ENCODE results near the gene PLA2R1.
"Not testable (repeated sequence)": the region's sequence is repeated elsewhere in the genome, so short reads cannot be mapped to it uniquely, and the experiment has no call there.

Gene PLA2R1

GRCh38 chr2:160063879-160064612, 1.6 kb upstream of the PLA2R1 start:
- no peak for DNase-seq (ENCODE audit: low read depth in 3 of 3)

DNA sequence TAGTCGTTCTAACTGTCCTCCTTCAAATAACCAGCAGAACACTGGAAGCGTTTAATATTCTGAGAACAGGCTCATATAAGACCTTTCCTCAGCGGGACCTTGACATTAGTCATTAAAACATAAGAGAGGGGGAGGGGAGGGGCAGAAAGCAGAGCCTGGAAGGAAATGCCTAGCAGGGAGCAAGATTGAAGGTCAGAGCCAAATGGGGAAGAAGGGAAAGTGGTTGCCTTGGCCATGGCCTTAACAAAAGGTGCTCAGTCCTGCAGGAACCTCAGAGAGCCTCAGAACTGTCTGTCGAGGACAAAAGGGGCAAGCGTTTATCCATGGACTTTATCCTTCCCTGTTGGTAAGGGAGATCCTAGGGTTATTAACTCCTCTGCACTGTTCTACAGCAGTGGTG, 856 bp upstream of the PLA2R1 start:
- no peak for DNase-seq (ENCODE audit: low read depth in 3 of 3)

- no peak for DNase-seq (ENCODE audit: low read depth in 3 of 3)
Observed at GRCh38 chr2:160061944-160062291, 497 bp downstream of the PLA2R1 start.

DNA sequence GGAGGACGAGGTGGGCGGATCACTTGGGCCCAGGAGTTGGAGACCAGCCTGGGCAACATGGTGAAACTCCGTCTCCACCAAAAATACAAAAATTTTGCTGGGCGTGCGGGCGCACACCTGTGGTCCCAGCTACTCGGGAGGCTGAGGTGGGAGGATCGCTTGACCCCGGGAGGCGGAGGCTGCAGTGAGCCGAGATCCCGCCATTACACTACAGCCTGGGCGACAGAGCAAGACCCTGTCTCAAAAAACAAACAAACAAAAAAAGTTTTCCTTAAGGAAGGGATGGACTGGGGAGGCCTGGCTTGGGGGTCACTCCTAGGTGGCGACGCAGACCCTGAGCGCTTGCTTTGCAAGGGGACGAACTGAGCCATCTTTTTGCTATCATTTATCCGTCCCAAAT, 882 bp downstream of the PLA2R1 start:
- DNase-seq (ENCODE audit: low read depth in 3 of 3) = no peak

GRCh38 chr2:160060297-160060696, 2.1 kb downstream of the PLA2R1 start:
- no peak for DNase-seq (ENCODE audit: low read depth in 3 of 3)

- no peak for DNase-seq (ENCODE audit: low read depth in 3 of 3)
Observed at GRCh38 chr2:160057356-160057755, 5.1 kb downstream of the PLA2R1 start.

DNA sequence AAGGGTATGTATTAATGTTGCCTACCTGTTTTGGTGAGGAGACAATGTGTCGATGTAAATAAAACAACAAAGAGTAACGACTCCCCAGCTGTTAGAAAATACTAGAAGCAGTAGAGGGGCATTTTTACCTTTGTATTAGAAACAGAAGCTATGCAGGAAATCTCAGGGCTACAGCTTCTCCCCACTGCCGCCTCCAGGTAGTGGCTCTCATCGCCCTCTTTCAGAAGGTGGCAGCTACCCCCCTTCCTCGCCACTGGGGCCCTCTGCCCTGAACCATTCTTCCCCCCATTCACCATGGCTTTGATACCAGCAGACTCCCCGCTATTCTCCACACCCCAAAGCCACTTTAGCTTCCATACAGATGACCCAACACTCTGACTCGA, 6.7 kb downstream of the PLA2R1 start:
- DNase-seq (ENCODE audit: low read depth in 3 of 3) = no peak

DNA sequence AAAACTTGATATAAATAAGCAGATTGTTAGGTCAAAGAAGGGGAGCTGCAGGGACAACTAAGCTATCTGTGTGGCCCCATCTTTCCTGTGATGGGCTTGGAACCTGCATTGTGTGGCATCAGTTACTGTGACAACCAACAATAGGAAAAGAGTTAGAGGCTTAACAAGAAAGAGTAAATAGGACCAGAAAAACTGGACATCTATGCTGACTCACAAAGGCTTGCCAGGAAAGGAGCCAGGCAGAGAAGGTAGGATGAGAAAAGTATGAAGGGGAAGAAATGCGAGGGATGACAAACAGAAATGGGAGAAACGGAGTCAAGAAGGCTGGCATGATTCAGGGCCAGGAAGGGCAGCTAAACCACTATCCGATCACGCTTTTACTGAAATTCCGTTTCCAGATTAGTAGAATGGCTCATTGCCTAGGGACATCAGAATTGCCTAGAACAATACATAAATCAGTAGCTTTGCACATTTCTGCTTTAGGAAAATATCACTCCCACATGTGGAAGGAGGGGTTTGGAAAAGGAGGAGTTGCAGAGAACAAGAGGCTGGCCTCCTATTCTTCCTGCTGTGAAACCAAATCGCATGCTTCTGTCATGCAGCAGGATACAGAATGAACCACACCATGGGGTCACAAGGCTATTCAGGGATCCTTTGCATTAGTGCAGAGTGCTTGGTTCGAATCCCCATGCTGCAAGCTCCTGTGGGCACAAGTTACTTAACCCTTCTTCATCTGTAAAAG, 7.3 kb downstream of the PLA2R1 start:
- DNase-seq (ENCODE audit: low read depth in 3 of 3) = no peak

DNA sequence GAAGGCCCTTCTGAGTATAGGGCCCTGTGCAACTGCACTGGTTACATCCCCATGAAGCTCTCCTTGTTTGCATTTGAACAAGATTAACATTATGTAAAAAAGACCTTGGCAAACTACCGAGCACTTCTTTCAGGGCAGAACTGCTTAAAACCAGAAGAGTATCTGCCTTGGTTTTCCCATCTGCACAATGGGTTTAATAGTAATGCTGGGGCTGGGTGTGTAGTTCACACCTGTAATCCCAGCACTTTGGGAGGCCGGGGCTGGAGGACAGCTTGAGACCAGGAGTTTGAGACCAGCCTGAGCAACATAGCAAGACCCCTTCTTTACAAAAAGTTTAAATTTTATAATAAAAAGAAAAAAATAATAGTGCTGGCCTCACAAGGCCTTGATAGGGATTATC, 8.5 kb downstream of the PLA2R1 start:
- no peak for DNase-seq (ENCODE audit: low read depth in 3 of 3)

DNA sequence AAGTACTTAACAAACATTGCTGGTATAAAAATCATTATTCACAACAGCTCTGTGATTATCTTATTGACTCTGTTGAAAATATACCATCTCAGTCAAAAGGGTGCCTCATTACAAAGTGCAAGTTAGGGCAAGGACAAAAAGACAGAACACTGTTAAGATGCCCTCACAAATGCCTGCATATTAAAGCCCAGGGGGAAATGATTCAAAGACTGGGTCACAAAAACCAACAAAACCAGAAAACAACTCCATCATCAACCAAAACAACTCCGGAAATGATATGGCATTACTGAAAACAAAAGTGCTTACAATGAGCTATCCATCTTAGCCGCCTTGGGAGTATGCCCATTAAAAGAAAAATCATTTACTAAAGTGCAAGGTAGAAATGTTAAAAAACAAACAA, 9.9 kb downstream of the PLA2R1 start:
- DNase-seq (ENCODE audit: low read depth in 3 of 3) = no peak

DNA sequence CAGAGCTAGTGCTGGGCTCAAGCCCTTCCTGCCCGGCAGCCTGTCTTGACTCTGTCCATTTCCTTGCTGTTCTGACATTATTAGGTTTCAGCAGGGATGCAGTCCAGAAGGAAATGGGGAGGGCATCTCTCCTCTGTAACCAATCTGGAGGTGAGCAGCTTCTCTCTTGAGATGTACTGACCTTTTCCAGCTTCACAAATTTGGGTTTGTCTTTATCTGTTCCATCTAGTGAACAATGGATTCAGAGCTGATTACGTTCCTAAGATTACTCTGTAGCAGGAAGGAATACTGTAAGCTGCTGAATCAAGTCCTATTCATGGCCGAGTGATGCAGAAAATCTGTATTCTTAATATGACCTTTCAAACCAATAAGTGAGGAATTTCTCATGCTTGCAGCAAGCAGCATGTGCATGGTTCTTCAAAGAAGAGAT, 11.0 kb downstream of the PLA2R1 start:
- DNase-seq (ENCODE audit: low read depth in 3 of 3) = no peak

GRCh38 chr2:160050147-160050546, 12.3 kb downstream of the PLA2R1 start:
- no peak for DNase-seq (ENCODE audit: low read depth in 3 of 3)

DNA sequence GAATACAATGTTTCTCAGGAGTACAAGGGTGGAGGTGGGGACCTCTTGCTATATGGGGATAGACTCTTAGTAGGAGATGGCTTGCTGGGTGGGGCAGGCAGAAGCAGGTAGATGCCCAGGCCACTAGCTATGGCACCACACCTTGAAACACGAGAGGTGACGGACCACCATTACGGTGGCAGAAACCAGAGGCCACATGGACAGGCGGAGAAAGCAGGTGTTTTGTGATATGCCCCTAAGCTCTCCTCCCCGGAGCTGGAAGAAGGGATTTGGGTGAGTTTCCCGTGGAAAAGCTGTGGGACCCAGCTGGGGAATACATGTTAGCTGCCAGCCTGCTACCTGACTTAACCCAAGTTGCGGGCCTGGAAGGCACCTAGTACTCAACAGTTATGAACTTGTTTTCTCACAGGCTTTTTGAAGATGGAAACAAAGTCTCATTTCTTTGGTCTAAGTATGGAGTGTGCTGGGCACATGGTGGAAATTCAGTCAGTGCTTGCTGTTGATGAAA, 16.7 kb downstream of the PLA2R1 start:
- DNase-seq (ENCODE audit: low read depth in 3 of 3) = no peak

DNA sequence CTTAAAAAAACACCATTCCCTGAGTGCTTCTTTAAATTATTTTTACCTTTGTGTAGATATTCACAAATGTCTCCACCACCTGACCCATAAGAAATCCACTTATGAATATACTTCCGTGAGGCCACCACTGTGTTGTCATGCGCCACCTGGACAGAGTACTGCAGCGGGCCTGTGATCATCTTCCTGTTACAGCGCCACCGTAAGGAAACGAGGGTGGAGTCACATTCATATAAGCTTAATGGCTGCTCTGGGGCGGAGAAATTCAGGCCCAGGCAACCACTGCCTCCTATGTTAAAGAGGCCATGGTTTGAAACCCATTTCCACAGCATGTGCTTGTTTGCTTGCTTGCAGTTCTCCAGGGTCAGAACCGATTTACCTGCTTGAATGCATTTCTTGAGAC, 17.7 kb downstream of the PLA2R1 start:
- no peak for DNase-seq (ENCODE audit: low read depth in 3 of 3)

- DNase-seq (ENCODE audit: low read depth in 3 of 3) = no peak
Observed at GRCh38 chr2:160043265-160043664, 19.1 kb downstream of the PLA2R1 start.

GRCh38 chr2:160042054-160042453, 20.4 kb downstream of the PLA2R1 start:
- peak; percentile 36 to 44 (median 42) for DNase-seq (ENCODE audit: low read depth in 3 of 3)

DNA sequence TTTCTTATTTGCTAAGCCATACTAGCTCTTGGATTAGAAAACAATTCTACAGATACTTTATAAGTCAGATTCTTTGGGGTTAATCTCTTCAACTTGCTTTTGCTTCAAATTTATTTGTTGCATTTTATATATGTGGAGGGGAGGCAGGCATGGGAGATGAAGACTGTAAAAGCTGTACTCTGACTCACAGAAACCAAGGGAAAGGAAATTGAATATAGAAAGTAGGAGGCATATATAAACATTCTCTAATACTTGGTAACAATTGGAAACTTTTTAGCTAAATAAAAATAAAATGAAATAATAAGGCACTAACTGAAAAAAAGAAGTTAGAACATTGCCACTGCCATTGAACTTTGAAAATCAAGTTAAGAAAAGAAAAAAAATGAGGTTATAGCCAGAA, 21.3 kb downstream of the PLA2R1 start:
- DNase-seq (ENCODE audit: low read depth in 3 of 3) = no peak

GRCh38 chr2:160039166-160039903, 23.1 kb downstream of the PLA2R1 start:
- no peak for DNase-seq (ENCODE audit: low read depth in 3 of 3)

- DNase-seq (ENCODE audit: low read depth in 3 of 3) = not testable (repeated sequence)
Observed at GRCh38 chr2:160038662-160039061, 23.8 kb downstream of the PLA2R1 start.

- no peak for DNase-seq (ENCODE audit: low read depth in 3 of 3)
Observed at GRCh38 chr2:160036736-160037135, 25.7 kb downstream of the PLA2R1 start.

- no peak for DNase-seq (ENCODE audit: low read depth in 3 of 3)
Observed at GRCh38 chr2:160035125-160035524, 27.3 kb downstream of the PLA2R1 start.

- no peak for DNase-seq (ENCODE audit: low read depth in 3 of 3)
Observed at GRCh38 chr2:160034396-160034795, 28.0 kb downstream of the PLA2R1 start.
